Activated CD8-positive, alpha-beta T cell treated with anti-CD3 and anti-CD28 coated beads, Interleukin-2, amount 10 ng/mL, durations not matched to agents 7 days and 5 days (primary cell): ENCODE measurements around the gene DTD1. TPM values are rescaled to one million over a fixed set of nuclear protein-coding genes. Genes with fewer than 3 reads are reported as not detected.

Source experiments
- ATAC-seq: fragments of 150-1000 bp; cut with Tn5 transposase; one replicate; pipeline ENCODE4 v1.10.0; 2021; ENCODE audit warnings: moderate library complexity
- CTCF ChIA-PET: fragments of 350-600 bp; sonication (Branson Sonifier 250); formaldehyde crosslinking; loops from one replicate; lab custom pipeline; 2021; ENCODE audit warnings: antibody characterized with exemption; lab: Charles Lee
- POLR2A ChIA-PET: fragments of 350-600 bp; sonication (Branson Sonifier 250); formaldehyde crosslinking; loops from one replicate; lab custom pipeline; 2021; ENCODE audit warnings: antibody characterized with exemption; lab: Charles Lee
- DNase-seq: peaks from one replicate; pipeline ENCODE4 v3.0.0-alpha.2; 2020
- H3K27ac Mint-ChIP-seq: one replicate; pipeline ENCODE4 v1.8.0; 2021; ENCODE audit warnings: mild to moderate bottlenecking, mixed read lengths
- H3K27me3 Mint-ChIP-seq: one replicate; pipeline ENCODE4 v1.8.0; 2021; ENCODE audit warnings: low read depth, mixed read lengths
- H3K36me3 Mint-ChIP-seq: one replicate; pipeline ENCODE4 v1.8.0; 2021; ENCODE audit warnings: low read depth, mixed read lengths
- H3K4me1 Mint-ChIP-seq: one replicate; pipeline ENCODE4 v1.8.0; 2021; ENCODE audit warnings: low read depth, mixed read lengths
- H3K4me3 Mint-ChIP-seq: one replicate; pipeline ENCODE4 v1.8.0; 2021; ENCODE audit warnings: mild to moderate bottlenecking, mixed read lengths
- H3K9me3 Mint-ChIP-seq: one replicate; pipeline ENCODE4 v1.8.0; 2022; ENCODE audit warnings: mixed read lengths; ENCODE audit not compliant: insufficient read depth
- total RNA-seq, 2 experiments: library from RNA; stranded (reverse); gene quantifications; one replicate each; pipeline ENCODE4 v1.2.3, GENCODE V29; 2021

Gene DTD1
- total RNA-seq, 2 experiments from 2014 or later, result 25.9 to 28.5 TPM

DNA sequence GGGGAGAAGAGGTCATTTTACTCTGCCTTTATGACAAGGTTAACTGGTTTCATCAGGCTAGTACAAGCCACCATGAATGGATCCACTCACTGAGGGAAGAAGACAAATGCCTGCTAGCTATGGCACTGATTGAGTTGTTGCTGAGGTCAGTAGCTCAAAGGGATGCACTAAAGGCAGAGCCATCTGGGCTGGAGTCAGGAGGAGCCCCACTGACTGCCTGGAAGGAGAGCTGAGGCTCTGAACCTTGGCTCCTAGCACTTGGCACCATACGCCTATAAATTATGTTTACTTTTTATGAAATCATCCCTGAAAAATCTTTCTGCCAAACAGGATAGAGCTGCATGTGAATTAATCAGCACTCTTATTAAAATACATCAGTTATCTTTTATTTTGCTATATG lies 104.6 kb downstream of the DTD1 start:
- ChIA-PET CTCF (no interaction called here), POLR2A (interaction anchor here (0.7 kb wide), 1 partner anchor 49 kb away, joined by 3 read pairs; no protein-coding TSS in a partner anchor)
- Mint-ChIP-seq H3K9me3 (no peaks in the 10 kb centered on the region), H3K27me3 (no peaks in the 10 kb centered on the region), H3K36me3 (no peaks in the 10 kb centered on the region), H3K4me3 (no peak overlapping the region), H3K4me1 (no peaks in the 10 kb centered on the region), H3K27ac (no peak overlapping the region)
- ATAC-seq (no peak), DNase-seq (no peak)

DNA sequence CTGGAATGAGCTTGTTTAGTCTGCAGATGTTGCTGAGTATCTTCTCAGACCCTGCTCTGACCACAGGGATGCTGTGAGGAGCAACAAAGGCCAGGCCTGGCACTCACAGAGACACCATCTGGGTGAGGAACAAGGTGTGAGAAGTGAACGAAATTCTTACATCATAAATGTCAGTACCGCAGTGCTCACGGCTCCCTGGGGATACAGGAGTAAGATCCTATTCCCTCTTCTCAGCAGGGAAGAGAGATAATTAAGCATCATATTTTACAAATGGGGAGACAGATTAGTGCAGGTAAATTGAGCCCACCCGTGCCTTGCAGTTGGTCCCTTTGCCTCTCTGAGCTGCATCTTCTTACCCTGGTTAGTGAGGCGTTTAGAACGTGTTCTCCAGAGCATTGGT lies 106.2 kb downstream of the DTD1 start:
- no peaks in the 10 kb centered on the region for H3K4me1 Mint-ChIP-seq
- H3K4me3 Mint-ChIP-seq, result no peak overlapping the region
- no peak for ATAC-seq
- ChIA-PET POLR2A (no interaction called here), CTCF (no interaction called here)
- H3K36me3 Mint-ChIP-seq, result no peaks in the 10 kb centered on the region
- DNase-seq, result no peak
- H3K27me3 Mint-ChIP-seq, result no peaks in the 10 kb centered on the region
- no peak overlapping the region for H3K27ac Mint-ChIP-seq
- H3K9me3 Mint-ChIP-seq, result no peaks in the 10 kb centered on the region

DNA sequence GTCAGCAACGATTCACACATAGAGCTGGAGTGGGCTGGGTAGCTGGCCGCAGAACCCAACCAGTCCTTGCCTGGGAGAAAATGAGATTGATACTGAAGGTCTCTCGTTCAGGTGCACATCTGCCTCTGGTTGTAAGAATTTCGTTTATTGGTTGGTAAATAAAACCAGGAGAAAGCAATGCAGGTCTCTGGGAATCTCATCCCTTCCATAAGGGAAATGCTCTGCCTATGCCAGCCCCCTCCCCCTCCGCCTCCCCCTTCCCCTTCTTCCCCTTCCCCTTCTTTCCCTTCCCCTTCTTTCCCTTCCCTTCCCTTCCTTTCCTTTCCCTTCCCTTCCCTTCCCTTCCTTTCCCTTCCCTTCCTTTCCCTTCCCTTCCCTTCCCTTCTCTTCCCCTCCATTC lies 107.3 kb downstream of the DTD1 start:
- no peaks in the 10 kb centered on the region for H3K27me3 Mint-ChIP-seq

DNA sequence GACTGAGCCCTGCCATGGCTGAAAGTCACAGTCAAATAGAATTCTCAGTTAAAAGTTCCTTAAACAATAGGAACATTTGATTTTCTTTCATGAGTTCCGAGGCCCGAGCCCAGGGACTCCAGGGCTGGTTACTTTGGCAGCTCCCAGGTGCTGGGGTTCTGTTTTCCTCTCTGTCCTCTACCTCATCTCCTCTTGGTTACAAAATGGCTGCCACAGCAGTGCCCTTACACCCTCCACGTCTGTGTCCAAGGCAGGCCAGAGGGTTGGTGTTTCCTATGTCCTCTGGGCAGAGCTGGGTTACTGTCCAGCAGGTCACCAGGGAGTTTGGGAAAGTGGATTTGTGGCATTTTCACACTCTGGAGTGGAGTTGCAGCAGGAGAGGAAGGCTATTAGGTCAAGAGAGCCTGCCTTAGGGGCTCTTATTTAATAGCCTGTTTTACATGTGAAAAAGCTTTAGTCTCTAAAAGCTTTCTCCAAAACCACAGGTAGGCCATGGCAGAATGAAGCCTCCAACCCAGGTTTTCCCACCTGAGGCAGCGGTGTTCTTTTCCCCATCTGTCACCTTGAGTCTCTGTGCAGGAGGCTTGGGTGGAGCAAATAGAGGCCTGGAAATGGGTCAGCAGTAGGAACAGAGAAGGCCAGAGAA lies 111.0 kb downstream of the DTD1 start:
- CTCF ChIA-PET, result no interaction called here
- no peak for ATAC-seq
- H3K9me3 Mint-ChIP-seq, result no peaks in the 10 kb centered on the region
- H3K4me1 Mint-ChIP-seq, result no peaks in the 10 kb centered on the region
- POLR2A ChIA-PET, result no interaction called here
- DNase-seq, result no peak
- H3K36me3 Mint-ChIP-seq, result no peaks in the 10 kb centered on the region
- H3K27ac Mint-ChIP-seq, result no peak overlapping the region
- H3K27me3 Mint-ChIP-seq, result no peaks in the 10 kb centered on the region
- no peak overlapping the region for H3K4me3 Mint-ChIP-seq

More for the DNA sequence above, 107.3 kb downstream of the DTD1 start:
- ChIA-PET CTCF (no interaction called here), POLR2A (no interaction called here)
- Mint-ChIP-seq H3K9me3 (no peaks in the 10 kb centered on the region), H3K4me1 (no peaks in the 10 kb centered on the region), H3K27ac (no peak overlapping the region), H3K36me3 (no peaks in the 10 kb centered on the region), H3K4me3 (no peak overlapping the region)
- DNase-seq (no peak), ATAC-seq (no peak)

GRCh38 chr20:18701969-18702368 lies 114.1 kb downstream of the DTD1 start:
- ChIA-PET POLR2A (no interaction called here), CTCF (no interaction called here)
- DNase-seq, result no peak
- peaks cover 6% of the 10 kb centered on the region for H3K4me1 Mint-ChIP-seq
- no peaks in the 10 kb centered on the region for H3K9me3 Mint-ChIP-seq
- no peak for ATAC-seq
- H3K27ac Mint-ChIP-seq, result no peak overlapping the region
- no peaks in the 10 kb centered on the region for H3K27me3 Mint-ChIP-seq
- H3K36me3 Mint-ChIP-seq, result no peaks in the 10 kb centered on the region
- no peak overlapping the region for H3K4me3 Mint-ChIP-seq

DNA sequence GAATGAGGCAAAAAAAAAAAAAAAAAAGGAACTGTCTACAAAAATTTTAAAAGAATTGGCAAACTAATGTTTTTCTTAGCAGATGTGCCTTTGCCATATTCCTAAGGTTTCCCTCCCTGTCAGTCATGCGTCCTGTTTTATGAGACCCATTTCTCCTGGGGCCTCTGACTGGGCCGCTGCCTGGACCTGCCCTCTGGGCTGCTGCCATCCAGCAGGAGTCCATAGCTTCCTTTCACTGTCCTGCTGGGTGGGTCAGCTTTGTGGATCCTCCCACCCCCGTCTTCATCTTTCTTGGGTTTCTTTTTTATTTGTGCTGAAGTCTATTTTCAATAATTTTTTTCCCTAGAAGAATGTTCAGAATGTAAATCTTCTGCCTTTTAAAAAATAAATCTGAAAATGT lies 114.9 kb downstream of the DTD1 start:
- Mint-ChIP-seq H3K4me3 (no peak overlapping the region), H3K4me1 (peaks cover 6% of the 10 kb centered on the region), H3K27ac (no peak overlapping the region), H3K9me3 (no peaks in the 10 kb centered on the region), H3K36me3 (no peaks in the 10 kb centered on the region), H3K27me3 (no peaks in the 10 kb centered on the region)
- CTCF ChIA-PET, result no interaction called here
- POLR2A ChIA-PET, result no interaction called here
- no peak for DNase-seq
- ATAC-seq, result no peak

GRCh38 chr20:18705490-18705889 lies 117.6 kb downstream of the DTD1 start:
- ChIA-PET CTCF (interaction anchor here (1.2 kb wide), 1 partner anchor 73 kb away, joined by 3 read pairs; no protein-coding TSS in a partner anchor), POLR2A (no interaction called here)
- H3K4me3 Mint-ChIP-seq, result no peak overlapping the region
- H3K9me3 Mint-ChIP-seq, result no peaks in the 10 kb centered on the region
- peaks cover 6% of the 10 kb centered on the region for H3K4me1 Mint-ChIP-seq
- DNase-seq, result no peak
- H3K27ac Mint-ChIP-seq, result no peak overlapping the region
- H3K36me3 Mint-ChIP-seq, result no peaks in the 10 kb centered on the region
- H3K27me3 Mint-ChIP-seq, result no peaks in the 10 kb centered on the region
- ATAC-seq, result no peak

- DNase-seq (no peak), ATAC-seq (no peak)
- Mint-ChIP-seq H3K4me1 (peaks cover 6% of the 10 kb centered on the region), H3K9me3 (no peaks in the 10 kb centered on the region), H3K27me3 (no peaks in the 10 kb centered on the region), H3K4me3 (no peak overlapping the region), H3K27ac (no peak overlapping the region), H3K36me3 (no peaks in the 10 kb centered on the region)
- POLR2A ChIA-PET, result no interaction called here
- CTCF ChIA-PET, result interaction anchor here (1.2 kb wide), 1 partner anchor 73 kb away, joined by 3 read pairs; no protein-coding TSS in a partner anchor
Measured at GRCh38 chr20:18705910-18706309, 118.1 kb downstream of the DTD1 start.

DNA sequence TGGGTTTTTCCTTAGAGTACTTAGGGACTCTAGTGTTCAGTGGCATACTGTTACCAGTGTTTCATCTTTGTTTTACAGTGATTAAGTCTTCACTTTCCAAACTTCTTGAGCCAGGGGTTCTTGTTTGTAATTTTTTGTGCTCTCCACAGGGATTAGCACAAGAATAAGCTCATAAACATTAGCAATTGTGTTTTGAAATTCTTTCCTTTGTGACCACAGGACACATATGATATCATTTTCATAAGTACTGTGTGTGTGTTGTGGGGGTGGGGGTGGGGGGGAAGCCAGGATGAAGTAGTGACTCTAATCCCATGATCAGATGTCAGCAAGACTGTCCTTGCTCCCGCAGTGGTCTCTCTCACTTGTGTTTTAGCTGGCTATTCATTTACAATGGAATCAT lies 124.3 kb downstream of the DTD1 start:
- ATAC-seq, result no peak
- H3K9me3 Mint-ChIP-seq, result no peaks in the 10 kb centered on the region
- H3K4me1 Mint-ChIP-seq, result peaks cover 5% of the 10 kb centered on the region
- ChIA-PET CTCF (no interaction called here), POLR2A (no interaction called here)
- no peak overlapping the region for H3K4me3 Mint-ChIP-seq
- H3K36me3 Mint-ChIP-seq, result no peaks in the 10 kb centered on the region
- no peaks in the 10 kb centered on the region for H3K27me3 Mint-ChIP-seq
- no peak for DNase-seq
- no peak overlapping the region for H3K27ac Mint-ChIP-seq

- Mint-ChIP-seq H3K36me3 (no peaks in the 10 kb centered on the region), H3K9me3 (no peaks in the 10 kb centered on the region), H3K4me3 (no peak overlapping the region), H3K27me3 (no peaks in the 10 kb centered on the region), H3K4me1 (peaks cover 5% of the 10 kb centered on the region), H3K27ac (no peak overlapping the region)
- ATAC-seq (no peak), DNase-seq (no peak)
- CTCF ChIA-PET, result no interaction called here
- POLR2A ChIA-PET, result interaction anchor here (0.9 kb wide), 1 partner anchor 15 kb away, joined by 3 read pairs; no protein-coding TSS in a partner anchor
Measured at GRCh38 chr20:18712882-18713281, 125.0 kb downstream of the DTD1 start.

GRCh38 chr20:18715564-18715963 lies 127.7 kb downstream of the DTD1 start:
- Mint-ChIP-seq H3K27ac (no peak overlapping the region), H3K4me3 (no peak overlapping the region), H3K27me3 (no peaks in the 10 kb centered on the region), H3K36me3 (no peaks in the 10 kb centered on the region), H3K4me1 (peaks cover 5% of the 10 kb centered on the region), H3K9me3 (no peaks in the 10 kb centered on the region)
- ATAC-seq, result no peak
- DNase-seq, result no peak
- CTCF ChIA-PET, result no interaction called here
- POLR2A ChIA-PET, result no interaction called here

GRCh38 chr20:18717062-18717461 lies 129.2 kb downstream of the DTD1 start:
- DNase-seq (no peak), ATAC-seq (no peak)
- Mint-ChIP-seq H3K9me3 (no peaks in the 10 kb centered on the region), H3K4me3 (no peak overlapping the region), H3K27ac (no peak overlapping the region), H3K4me1 (peaks cover 5% of the 10 kb centered on the region), H3K36me3 (no peaks in the 10 kb centered on the region), H3K27me3 (no peaks in the 10 kb centered on the region)
- POLR2A ChIA-PET, result no interaction called here
- CTCF ChIA-PET, result no interaction called here

DNA sequence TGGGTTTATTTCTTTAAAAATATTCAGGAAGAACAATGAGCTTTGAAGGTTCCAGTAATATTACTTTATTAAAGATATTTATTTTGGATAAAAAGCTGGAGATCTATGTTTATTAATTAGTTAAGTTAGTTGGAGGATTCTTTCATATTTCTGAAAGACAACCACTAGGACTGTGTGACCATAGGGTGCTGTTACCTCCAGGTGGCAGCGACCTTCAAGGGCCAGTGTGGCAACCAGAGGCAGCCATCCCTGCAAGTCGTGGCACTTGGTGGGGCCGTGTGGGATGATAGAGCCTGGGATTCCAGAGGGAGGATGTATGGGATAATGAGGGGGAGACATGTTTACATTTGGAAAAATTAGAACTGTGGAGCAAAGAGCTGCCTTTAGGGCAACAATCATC lies 130.3 kb downstream of the DTD1 start:
- ATAC-seq, result no peak
- Mint-ChIP-seq H3K27me3 (no peaks in the 10 kb centered on the region), H3K36me3 (no peaks in the 10 kb centered on the region), H3K27ac (no peak overlapping the region), H3K4me1 (peaks cover 5% of the 10 kb centered on the region), H3K9me3 (no peaks in the 10 kb centered on the region), H3K4me3 (no peak overlapping the region)
- CTCF ChIA-PET, result interaction anchor here (1.7 kb wide), 1 partner anchor 86 kb away, joined by 5 read pairs; no protein-coding TSS in a partner anchor
- POLR2A ChIA-PET, result no interaction called here
- DNase-seq, result no peak
